ENCODE data around the gene TAF6.

DNA sequence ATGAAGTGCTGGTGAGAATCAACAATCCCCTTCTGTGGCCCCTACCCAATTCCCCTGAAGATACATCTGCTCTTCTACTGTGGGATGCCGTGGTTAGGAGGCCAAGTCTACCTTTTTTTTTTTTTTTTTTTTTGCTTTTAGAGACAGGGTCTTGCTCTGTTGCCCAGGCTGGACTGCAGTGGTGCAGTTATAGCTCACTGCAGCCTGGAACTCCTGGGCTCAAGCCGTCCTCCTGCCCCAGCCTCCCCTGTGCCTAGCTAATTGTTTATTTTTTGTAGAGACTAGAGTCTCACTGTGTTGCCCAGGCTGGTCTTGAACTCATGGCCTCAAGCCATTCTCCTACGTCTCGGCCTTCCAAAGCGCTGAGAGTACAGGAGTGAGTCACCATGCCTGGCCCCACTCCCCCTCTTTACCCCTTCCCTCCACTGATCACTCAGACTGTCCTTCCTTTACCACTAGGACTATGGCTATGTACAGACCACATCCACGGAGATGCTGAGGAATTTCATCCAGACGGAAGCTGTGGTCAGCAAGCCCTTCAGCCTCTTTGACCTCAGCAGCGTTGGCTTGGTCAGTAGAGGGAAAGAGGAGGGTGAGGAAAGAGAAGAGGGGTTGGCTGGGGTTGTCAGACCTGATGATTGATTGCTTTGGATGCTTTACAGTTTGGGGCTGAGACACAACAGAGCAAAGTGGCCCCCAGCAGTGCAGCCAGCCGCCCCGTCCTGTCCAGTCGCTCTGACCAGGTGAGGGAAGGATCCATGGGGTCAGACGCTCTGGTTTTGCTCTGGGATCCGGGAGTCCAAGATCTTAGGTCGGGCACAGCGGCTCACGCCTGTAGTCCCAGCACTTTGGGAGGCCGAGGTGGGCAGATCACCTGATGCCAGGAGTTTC is 16.0 kb downstream of the TAF6 start:
- no peak for TF ChIP-seq POLR2A (IDR thresholded peaks at IDR 0.05; ENCODE audit: low read length)
- no peak for TF ChIP-seq GATA1 (IDR thresholded peaks at IDR 0.05; ENCODE audit: low read depth, low read length)

Data from erythroblast (primary cell).